OCI-LY3 (cell line): Measurements from ENCODE around the gene TRUB2.

Experiments
- H2AFZ ChIP-seq: fragments of 200-600, 300-600 bp; shearing (Covaris generic); 2 replicates; pipeline ENCODE4 v1.6.0; 2014; ENCODE audit warnings: antibody characterized with exemption, low read depth, low read length
- H3K27ac ChIP-seq: fragments of 200-600, 300-600 bp; sonication (generic); 2 replicates; pipeline ENCODE4 v1.5.1; 2014; ENCODE audit warnings: mild to moderate bottlenecking, low read length, moderate library complexity, mixed read lengths
- H3K27me3 ChIP-seq: fragments of 200-600, 300-600 bp; sonication (generic); 2 replicates; pipeline ENCODE4 v1.6.1; 2014; ENCODE audit warnings: low read depth, low read length, mixed read lengths
- H3K36me3 ChIP-seq: fragments of 200-600, 300-600 bp; sonication (generic); replicated peaks from 2 replicates; pipeline ENCODE3; 2014; ENCODE audit warnings: low read depth, low read length, mixed read lengths
- H3K4me1 ChIP-seq: fragments of 300-600, 200-600 bp; sonication (generic); 2 replicates; pipeline ENCODE4 v1.6.1; 2014; ENCODE audit warnings: low read length, mixed read lengths
- H3K4me2 ChIP-seq: fragments of 200-600, 300-600 bp; sonication (generic); 2 replicates; pipeline ENCODE4 v1.6.1; 2014; ENCODE audit warnings: low read length, mixed read lengths
- H3K4me3 ChIP-seq: fragments of 300-600, 200-600 bp; sonication (generic); 2 replicates; pipeline ENCODE4 v1.5.1; 2014; ENCODE audit warnings: antibody characterized with exemption, mild to moderate bottlenecking, low read length, moderate library complexity
- H3K79me2 ChIP-seq: fragments of 300-600, 200-600 bp; shearing (Covaris generic); 2 replicates; pipeline ENCODE4 v1.6.1; 2014; ENCODE audit warnings: mild to moderate bottlenecking, low read length, mixed read lengths
- H3K9ac ChIP-seq: fragments of 300-600, 200-600 bp; shearing (Covaris generic); 2 replicates; pipeline ENCODE4 v1.6.0; 2014; ENCODE audit warnings: mild to moderate bottlenecking, low read length, moderate library complexity
- H3K9me3 ChIP-seq: fragments of 200-600, 300-600 bp; shearing (Covaris generic); 2 replicates; pipeline ENCODE4 v1.6.1; 2014; ENCODE audit warnings: low read length, mixed read lengths; ENCODE audit not compliant: insufficient read depth
- H4K20me1 ChIP-seq: fragments of 200-600, 300-600 bp; sonication (generic); 2 replicates; pipeline ENCODE4 v1.6.1; 2016; ENCODE audit warnings: low read length, mixed read lengths; ENCODE audit not compliant: insufficient read depth
- CTCF ChIP-seq: fragments of 200-600, 300-600 bp; sonication (generic); IDR thresholded peaks from 2 replicates; pipeline ENCODE4 v1.5.1; 2014; ENCODE audit warnings: antibody characterized with exemption, low read length, low read depth
- EZH2phosphoT487 ChIP-seq: fragments of 200-600 bp; shearing (Covaris generic); IDR thresholded peaks from 2 replicates; pipeline ENCODE4 v1.6.1; 2018; ENCODE audit warnings: antibody characterized with exemption, mixed run types, low read depth

Gene TRUB2

GRCh38 chr9:128262687-128263086 lies 59.6 kb downstream of the TRUB2 start:
- TF ChIP-seq CTCF = no peak
- TF ChIP-seq EZH2phosphoT487 = no peak

GRCh38 chr9:128260340-128260739 lies 61.9 kb downstream of the TRUB2 start:
- Histone ChIP-seq H3K4me1 (no peaks in the 10 kb centered on the region), H3K4me2 (no peak overlapping the region), H3K36me3 (no peaks in the 10 kb centered on the region), H2AFZ (no peak overlapping the region), H3K4me3 (no peak overlapping the region), H3K9ac (no peak overlapping the region), H3K27ac (no peak overlapping the region), H3K9me3 (no peaks in the 10 kb centered on the region), H3K27me3 (no peaks in the 10 kb centered on the region), H3K79me2 (no peaks in the 10 kb centered on the region), H4K20me1 (no peaks in the 10 kb centered on the region)
- TF ChIP-seq CTCF (no peak), EZH2phosphoT487 (no peak)

More at GRCh38 chr9:128262687-128263086, 59.6 kb downstream of the TRUB2 start:
- H3K4me1 ChIP-seq = no peaks in the 10 kb centered on the region
- H3K9me3 ChIP-seq = no peaks in the 10 kb centered on the region
- no peaks in the 10 kb centered on the region for H3K36me3 ChIP-seq
- H3K4me3 ChIP-seq = no peak overlapping the region
- H3K27ac ChIP-seq = no peak overlapping the region
- H2AFZ ChIP-seq = no peak overlapping the region
- no peak overlapping the region for H3K4me2 ChIP-seq
- H3K27me3 ChIP-seq = no peaks in the 10 kb centered on the region
- no peaks in the 10 kb centered on the region for H3K79me2 ChIP-seq
- H4K20me1 ChIP-seq = no peaks in the 10 kb centered on the region
- no peak overlapping the region for H3K9ac ChIP-seq

- Histone ChIP-seq H3K9me3 (no peaks in the 10 kb centered on the region), H3K9ac (no peak overlapping the region), H3K4me3 (no peak overlapping the region), H3K4me2 (no peak overlapping the region), H3K36me3 (no peaks in the 10 kb centered on the region), H3K27ac (no peak overlapping the region), H3K4me1 (no peaks in the 10 kb centered on the region), H2AFZ (no peak overlapping the region), H4K20me1 (no peaks in the 10 kb centered on the region), H3K27me3 (no peaks in the 10 kb centered on the region), H3K79me2 (no peaks in the 10 kb centered on the region)
- no peak for TF ChIP-seq CTCF
- TF ChIP-seq EZH2phosphoT487 = no peak
These were observed 63.1 kb downstream of the TRUB2 start for GRCh38 chr9:128259156-128259555.

GRCh38 chr9:128258326-128258725 lies 63.9 kb downstream of the TRUB2 start:
- Histone ChIP-seq H3K36me3 (no peaks in the 10 kb centered on the region), H3K27me3 (no peaks in the 10 kb centered on the region), H3K4me3 (no peak overlapping the region), H3K79me2 (no peaks in the 10 kb centered on the region), H3K27ac (no peak overlapping the region), H3K4me1 (no peaks in the 10 kb centered on the region), H2AFZ (no peak overlapping the region), H3K4me2 (no peak overlapping the region), H3K9ac (no peak overlapping the region), H3K9me3 (no peaks in the 10 kb centered on the region), H4K20me1 (no peaks in the 10 kb centered on the region)
- TF ChIP-seq CTCF (no peak), EZH2phosphoT487 (no peak)
